Measurements from ENCODE around the gene NBEA.
"Not testable (repeated sequence)": the region's sequence is repeated elsewhere in the genome, so short reads cannot be mapped to it uniquely, and the experiment has no call there.

NBEA gene

DNA sequence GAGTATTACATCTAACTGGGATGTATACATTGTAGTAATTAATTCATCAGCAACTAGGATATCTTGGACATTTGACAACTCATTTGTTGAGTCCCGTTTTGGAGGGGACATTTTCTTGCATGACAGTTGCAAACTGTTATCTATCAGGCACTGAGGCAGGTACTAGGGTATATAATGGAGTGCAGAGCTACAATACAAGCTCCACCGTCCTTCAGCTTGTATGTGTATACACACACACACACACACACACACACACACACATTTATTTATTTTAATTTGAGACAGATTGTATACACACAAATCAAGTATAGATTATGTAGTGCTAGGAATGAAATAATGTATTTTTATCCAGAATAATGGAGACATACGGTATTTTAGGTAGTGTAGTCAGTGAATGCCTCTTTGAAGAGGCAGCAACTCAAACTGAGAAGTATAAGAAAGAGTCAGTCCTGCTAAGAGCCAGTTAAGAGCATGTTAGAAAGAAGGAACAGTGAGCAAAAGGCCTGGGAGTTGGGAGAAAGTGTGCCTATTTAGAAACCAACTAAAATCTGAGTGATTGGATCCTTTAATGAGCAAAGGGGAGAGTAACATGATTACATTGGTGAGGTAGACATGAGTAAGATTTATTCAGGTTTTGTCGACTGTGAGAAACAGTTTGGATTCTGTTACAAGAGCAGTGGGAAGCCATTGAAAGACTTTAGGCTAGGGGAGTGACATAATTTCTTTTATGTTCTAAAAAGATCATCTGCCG, 74.5 kb downstream of the NBEA start:
- H3K4me3 ChIP-seq (ENCODE audit: low read depth, low read length): no peak overlapping the region
- TF ChIP-seq, protein P1, sequence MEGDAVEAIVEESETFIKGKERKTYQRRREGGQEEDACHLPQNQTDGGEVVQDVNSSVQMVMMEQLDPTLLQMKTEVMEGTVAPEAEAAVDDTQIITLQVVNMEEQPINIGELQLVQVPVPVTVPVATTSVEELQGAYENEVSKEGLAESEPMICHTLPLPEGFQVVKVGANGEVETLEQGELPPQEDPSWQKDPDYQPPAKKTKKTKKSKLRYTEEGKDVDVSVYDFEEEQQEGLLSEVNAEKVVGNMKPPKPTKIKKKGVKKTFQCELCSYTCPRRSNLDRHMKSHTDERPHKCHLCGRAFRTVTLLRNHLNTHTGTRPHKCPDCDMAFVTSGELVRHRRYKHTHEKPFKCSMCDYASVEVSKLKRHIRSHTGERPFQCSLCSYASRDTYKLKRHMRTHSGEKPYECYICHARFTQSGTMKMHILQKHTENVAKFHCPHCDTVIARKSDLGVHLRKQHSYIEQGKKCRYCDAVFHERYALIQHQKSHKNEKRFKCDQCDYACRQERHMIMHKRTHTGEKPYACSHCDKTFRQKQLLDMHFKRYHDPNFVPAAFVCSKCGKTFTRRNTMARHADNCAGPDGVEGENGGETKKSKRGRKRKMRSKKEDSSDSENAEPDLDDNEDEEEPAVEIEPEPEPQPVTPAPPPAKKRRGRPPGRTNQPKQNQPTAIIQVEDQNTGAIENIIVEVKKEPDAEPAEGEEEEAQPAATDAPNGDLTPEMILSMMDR (IDR thresholded peaks at IDR 0.05; ENCODE audit: low read depth, low read length, missing control alignments): no peak
- no peak for DNase-seq (ENCODE audit: low read depth)

DNA sequence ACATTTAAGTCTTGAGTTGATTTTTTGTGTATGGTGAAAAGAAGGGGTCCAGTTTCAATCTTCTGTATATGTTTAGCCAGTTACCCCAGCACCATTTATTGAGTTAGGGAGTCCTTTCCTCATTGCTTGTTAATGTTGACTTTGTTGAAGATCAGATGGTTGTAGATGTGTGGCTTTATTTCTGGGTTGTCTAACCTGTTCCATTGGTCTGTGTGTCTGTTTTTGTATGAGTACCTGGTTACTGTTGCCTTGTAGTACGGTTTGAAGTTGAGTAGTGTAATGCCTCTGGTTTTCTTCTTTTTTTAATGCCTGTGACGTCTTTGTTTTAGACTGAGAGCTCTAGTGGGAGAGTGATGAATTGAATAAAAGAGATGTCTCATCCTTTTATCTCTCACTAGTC, 83.2 kb downstream of the NBEA start:
- DNase-seq (ENCODE audit: low read depth): no peak
- TF ChIP-seq, protein P1 (IDR thresholded peaks at IDR 0.05; ENCODE audit: low read depth, low read length, missing control alignments): no peak
- no peak overlapping the region for H3K4me3 ChIP-seq (ENCODE audit: low read depth, low read length)

DNA sequence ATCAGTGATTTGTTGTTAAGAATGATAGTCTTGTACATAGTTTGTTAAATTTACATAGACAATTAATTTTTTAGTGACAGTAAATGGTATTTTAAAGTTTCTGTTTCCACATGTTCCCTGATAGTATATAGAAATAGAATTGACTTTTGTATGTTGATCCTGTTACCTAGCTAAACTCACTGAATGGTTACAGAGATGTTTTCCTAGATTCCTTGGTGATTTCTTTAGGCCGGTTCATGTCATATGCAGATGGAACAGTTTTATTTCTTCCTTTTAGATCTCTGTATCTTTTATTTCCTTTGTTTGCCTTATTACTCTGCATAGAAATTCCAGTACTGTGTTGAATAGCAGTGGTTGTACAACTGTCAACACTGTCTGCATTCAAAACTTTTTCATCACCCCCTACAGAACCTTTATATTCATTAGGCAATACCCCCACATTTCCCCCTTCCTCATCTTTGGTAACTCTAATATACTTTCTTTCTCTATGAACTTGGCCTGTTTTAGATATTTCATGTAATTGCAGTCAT, 86.3 kb downstream of the NBEA start:
- TF ChIP-seq, protein P1 (IDR thresholded peaks at IDR 0.05; ENCODE audit: low read depth, low read length, missing control alignments): no peak
- DNase-seq (ENCODE audit: low read depth): no peak
- no peak overlapping the region for H3K4me3 ChIP-seq (ENCODE audit: low read depth, low read length)

DNA sequence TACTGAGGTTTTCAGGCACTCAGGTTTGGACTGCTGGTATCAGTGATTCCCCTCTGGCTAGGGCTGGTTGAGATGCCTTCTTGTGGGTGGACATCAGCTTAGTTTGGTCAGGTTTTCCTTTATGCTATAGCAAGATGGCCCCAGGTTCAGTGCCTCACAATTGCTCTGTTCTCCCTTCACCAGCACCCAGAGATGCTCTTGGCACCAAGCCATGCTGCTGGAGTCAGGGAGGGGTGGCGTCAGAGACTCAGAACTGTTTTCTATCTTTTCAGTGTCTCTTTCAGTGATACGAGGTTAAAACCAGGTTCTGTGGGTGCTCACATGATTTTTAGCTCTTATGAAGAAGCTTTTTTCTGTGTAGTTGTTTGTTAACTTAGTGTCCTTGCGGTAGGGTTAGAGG, 96.9 kb downstream of the NBEA start:
- DNase-seq (ENCODE audit: low read depth): no peak
- no peak overlapping the region for H3K4me3 ChIP-seq (ENCODE audit: low read depth, low read length)
- TF ChIP-seq, protein P1 (IDR thresholded peaks at IDR 0.05; ENCODE audit: low read depth, low read length, missing control alignments): no peak

DNA sequence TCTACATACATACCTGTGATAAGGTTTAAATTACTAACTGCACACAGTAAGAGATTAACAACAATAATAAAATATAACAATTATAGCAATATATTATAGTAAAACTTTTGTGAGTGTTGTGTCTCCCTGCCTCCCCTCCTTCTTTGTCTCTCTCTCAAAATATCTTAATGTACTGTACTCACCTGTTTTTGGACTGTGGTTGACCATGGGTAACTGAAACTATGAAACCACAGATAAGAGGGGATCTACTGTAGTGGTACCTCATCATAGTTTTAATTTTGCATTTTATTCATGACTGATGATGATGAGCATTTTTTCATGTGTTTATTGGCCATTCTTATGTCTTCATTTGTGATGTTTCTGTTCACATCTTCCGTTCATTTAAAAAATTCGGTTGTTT, 104.5 kb downstream of the NBEA start:
- no peak overlapping the region for H3K4me3 ChIP-seq (ENCODE audit: low read depth, low read length)
- TF ChIP-seq, protein P1 (IDR thresholded peaks at IDR 0.05; ENCODE audit: low read depth, low read length, missing control alignments): no peak
- no peak for DNase-seq (ENCODE audit: low read depth)

DNA sequence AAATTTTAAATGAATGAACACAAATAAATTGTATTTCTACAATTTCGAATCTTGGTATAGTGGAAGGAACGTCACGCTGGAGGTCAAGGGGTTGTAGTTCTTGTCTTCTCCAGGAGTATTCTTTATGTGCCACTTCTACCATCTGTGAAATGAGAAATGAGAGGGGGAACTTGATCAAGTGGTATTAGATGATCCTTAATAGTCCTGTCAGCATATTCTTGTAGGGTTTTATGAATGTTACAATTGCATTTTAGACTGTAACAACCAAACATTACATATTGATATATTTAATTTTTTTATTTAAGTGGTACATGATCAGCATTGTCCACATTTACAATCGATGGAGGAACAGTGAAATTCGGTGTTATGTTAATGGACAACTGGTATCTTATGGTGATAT, 113.6 kb downstream of the NBEA start:
- H3K4me3 ChIP-seq (ENCODE audit: low read depth, low read length): no peak overlapping the region
- TF ChIP-seq, protein P1 (IDR thresholded peaks at IDR 0.05; ENCODE audit: low read depth, low read length, missing control alignments): no peak

DNA sequence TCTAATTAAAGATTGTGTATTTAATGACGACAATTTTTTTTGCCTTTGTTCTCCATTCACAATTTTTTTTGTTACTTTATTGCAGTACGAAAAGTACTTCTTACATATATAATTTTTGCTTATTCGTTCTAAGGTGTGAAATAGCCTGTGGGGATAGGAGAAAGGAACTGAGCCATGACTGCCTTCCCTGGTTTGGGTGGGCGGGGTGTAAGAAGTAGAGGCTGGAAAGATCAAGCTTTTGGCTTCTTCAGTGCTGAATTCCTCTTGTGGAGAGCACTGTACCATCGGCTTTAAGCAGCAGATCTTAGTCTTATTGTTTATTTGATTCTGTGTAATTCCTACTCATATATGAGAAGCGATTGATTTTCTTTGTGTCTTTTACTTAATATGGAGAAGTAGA, 115.8 kb downstream of the NBEA start:
- TF ChIP-seq, protein P1 (IDR thresholded peaks at IDR 0.05; ENCODE audit: low read depth, low read length, missing control alignments): no peak
- H3K4me3 ChIP-seq (ENCODE audit: low read depth, low read length): no peak overlapping the region
- no peak for DNase-seq (ENCODE audit: low read depth)

More for the DNA sequence above, 113.6 kb downstream of the NBEA start:
- DNase-seq (ENCODE audit: low read depth): no peak

DNA sequence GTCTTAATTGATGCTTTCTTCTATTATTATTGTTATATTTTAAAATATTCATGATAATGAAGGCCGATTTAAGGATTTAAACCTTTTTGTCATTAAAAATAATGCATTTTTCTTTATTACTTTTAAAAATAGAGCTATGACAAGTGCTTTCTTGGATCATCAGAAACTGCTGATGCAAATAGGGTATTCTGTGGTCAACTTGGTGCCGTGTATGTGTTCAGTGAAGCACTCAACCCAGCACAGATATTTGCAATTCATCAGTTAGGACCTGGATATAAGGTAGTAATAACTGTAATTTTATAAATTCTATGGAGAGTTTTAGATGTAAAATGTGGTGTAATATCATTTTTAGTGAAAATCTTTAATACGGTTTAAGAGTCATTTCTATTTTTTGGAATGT, 116.5 kb downstream of the NBEA start:
- not testable (repeated sequence) for H3K4me3 ChIP-seq (ENCODE audit: low read depth, low read length); DNase-seq (ENCODE audit: low read depth)
